Measurements from ENCODE around the gene UROD. TPM values are rescaled to one million over a fixed set of nuclear protein-coding genes. Genes with fewer than 3 reads are reported as not detected.
"Not testable (repeated sequence)": the region's sequence is repeated elsewhere in the genome, so short reads cannot be mapped to it uniquely, and the experiment has no call there.

Gene UROD
- total RNA-seq, 1 experiment from 2014 or later: 140 TPM

GRCh38 chr1:45038661-45039364 lies 26.8 kb downstream of the UROD start:
- no peak for DNase-seq (ENCODE audit: low read depth)

GRCh38 chr1:45040297-45040696 lies 28.2 kb downstream of the UROD start:
- no peak for DNase-seq (ENCODE audit: low read depth)

DNA sequence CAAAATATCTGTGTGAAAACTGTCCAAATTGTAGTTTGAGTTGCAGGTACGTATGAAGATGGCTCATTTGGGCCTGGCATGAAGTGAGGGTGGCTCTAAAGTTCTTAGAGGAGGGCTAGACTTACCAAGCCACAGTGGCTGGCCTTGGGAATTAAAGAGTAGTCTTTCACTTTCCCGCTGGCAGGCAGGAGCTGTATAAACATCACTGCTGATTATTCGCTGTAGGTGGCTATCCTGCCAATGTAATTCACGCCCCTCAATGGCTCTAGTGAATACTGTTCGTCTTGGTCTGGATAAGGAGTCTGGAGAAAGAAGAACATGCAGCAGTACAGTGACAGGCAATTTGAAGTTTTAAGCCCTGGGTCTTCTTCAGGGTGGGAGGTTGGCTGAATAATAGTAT lies 31.0 kb downstream of the UROD start:
- DNase-seq (ENCODE audit: low read depth): no peak

DNA sequence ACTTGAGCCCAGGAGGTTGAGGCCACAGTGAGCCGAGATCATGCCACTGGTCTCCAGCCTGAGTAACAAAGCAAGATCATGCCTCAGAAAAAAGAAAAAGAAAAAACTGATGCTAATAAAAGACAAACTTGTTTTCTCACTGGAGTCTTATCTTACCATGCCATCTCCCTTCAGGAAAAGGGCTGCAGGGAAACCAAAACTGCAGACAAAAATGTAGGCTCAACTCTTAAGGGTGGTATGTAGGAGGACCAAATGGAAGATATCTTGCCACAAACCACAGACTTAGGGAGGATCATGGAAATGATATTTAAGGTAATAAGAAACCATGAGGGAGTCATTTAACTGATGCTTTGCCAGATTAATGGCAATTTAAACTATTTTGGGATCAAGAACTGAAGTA lies 32.9 kb downstream of the UROD start:
- DNase-seq (ENCODE audit: low read depth): no peak

- DNase-seq (ENCODE audit: low read depth): no peak
Measured at GRCh38 chr1:45047032-45047431, 35.0 kb downstream of the UROD start.

GRCh38 chr1:45051005-45051772 lies 39.1 kb downstream of the UROD start:
- no peak for DNase-seq (ENCODE audit: low read depth)

- DNase-seq (ENCODE audit: low read depth): no peak
Measured at GRCh38 chr1:45057542-45057941, 45.5 kb downstream of the UROD start.

DNA sequence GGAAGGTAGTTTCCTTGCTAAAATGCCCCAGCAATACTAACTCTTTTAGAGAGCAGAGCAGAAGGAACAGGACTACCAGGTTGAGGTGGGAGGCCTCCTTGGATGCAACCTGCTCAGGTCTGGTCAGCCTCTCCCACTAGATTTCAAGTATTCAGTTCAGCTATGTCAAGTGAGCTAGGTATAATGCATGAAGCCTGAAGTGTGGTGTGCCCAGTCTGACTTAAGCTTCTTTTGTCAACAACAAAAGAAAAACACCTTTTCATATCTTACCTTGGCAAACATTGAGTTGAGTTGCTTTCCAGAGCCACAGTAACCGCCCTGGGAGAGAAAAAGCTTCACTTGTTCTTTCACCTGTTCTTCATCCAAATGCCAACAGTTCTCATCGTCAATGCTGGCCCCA lies 47.8 kb downstream of the UROD start:
- DNase-seq (ENCODE audit: low read depth): no peak

GRCh38 chr1:45062463-45062862 lies 50.4 kb downstream of the UROD start:
- DNase-seq (ENCODE audit: low read depth): not testable (repeated sequence)

DNA sequence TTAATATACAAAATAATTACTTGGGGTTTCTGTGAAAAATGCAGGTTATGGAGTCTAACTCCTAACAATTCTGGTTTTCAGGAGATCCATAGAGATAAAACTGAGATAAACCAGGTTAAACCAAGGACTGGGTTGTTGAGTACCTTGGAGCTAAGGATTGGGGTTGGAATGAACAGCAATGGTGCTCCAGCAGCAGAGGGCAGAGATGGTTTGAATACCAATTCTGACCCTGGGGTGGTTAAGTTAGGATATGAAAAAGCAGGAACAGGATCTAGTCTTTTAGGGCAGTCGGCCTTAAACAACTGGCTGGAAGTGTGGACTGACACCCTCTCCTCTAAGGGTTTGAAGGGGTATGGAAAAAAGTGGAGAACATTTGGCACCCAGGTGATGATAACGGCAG lies 53.0 kb downstream of the UROD start:
- DNase-seq (ENCODE audit: low read depth): no peak

Other genes starting within 250 kb of the UROD start
- gene RPS8, start 236.7 kb upstream of the UROD start, total RNA-seq (2014; rRNA removed; shearing (Covaris generic)): 2,959 and 3,013 TPM in 2 replicates
- not detected in 2 replicates for gene BEST4, start 224.1 kb upstream of the UROD start, total RNA-seq (2014; rRNA removed; shearing (Covaris generic))
- gene PLK3, start 211.9 kb upstream of the UROD start, total RNA-seq (2014; rRNA removed; shearing (Covaris generic)): 26.7 and 28.3 TPM in 2 replicates
- not detected in 2 replicates for gene DYNLT4, start 204.9 kb upstream of the UROD start, total RNA-seq (2014; rRNA removed; shearing (Covaris generic))
- gene BTBD19, start 203.7 kb upstream of the UROD start, total RNA-seq (2014; rRNA removed; shearing (Covaris generic)): 2.9 and 3.6 TPM in 2 replicates
- not detected in 2 replicates for gene PTCH2, start 169.0 kb upstream of the UROD start, total RNA-seq (2014; rRNA removed; shearing (Covaris generic))
- 30.5 and 31.0 TPM in 2 replicates for gene EIF2B3, start 25.7 kb upstream of the UROD start, total RNA-seq (2014; rRNA removed; shearing (Covaris generic))
- gene HECTD3, start 930 bp upstream of the UROD start, total RNA-seq (2014; rRNA removed; shearing (Covaris generic)): 10.5 and 14.7 TPM in 2 replicates
- 0.03 TPM in 1 of 2 replicates, not detected in the other for gene ZSWIM5, start 194.4 kb downstream of the UROD start, total RNA-seq (2014; rRNA removed; shearing (Covaris generic))